Measurements from ENCODE around the gene PIP5K1A.

Gene PIP5K1A

GRCh38 chr1:151286619-151287340, 88.4 kb downstream of the PIP5K1A start:
- ChIA-PET CTCF (interaction anchor here (1.3 to 2.3 kb wide), 2 partner anchors 11 to 14 kb away, joined by 4 to 8 read pairs; no protein-coding TSS in a partner anchor), POLR2A (no interaction called here)
- TF ChIP-seq CTCF (IDR thresholded peaks at IDR 0.05; ENCODE audit: control extremely low read depth, extremely low read depth, low read depth, missing control alignments), result no peak
- no peak for DNase-seq (ENCODE audit: extremely low spot score)

DNA sequence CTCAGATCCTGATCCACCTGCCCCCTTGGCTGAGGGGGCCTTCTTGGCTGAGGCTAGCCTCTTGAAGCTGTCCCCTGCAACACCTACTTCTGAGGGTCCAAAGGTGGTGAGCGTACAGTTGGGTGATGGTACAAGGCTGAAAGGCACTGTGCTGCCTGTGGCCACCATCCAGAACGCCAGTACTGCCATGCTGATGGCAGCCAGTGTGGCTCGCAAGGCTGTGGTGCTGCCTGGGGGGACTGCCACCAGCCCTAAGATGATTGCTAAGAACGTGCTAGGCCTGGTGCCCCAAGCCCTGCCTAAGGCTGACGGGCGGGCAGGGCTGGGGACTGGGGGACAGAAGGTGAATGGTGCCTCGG, 89.0 kb downstream of the PIP5K1A start:
- ChIA-PET POLR2A (no interaction called here), CTCF (interaction anchor here (1.3 to 2.3 kb wide), 2 partner anchors 10 to 14 kb away, joined by 4 to 8 read pairs; no protein-coding TSS in a partner anchor)
- DNase-seq (ENCODE audit: extremely low spot score), result no peak
- TF ChIP-seq CTCF (IDR thresholded peaks at IDR 0.05; ENCODE audit: control extremely low read depth, extremely low read depth, low read depth, missing control alignments), result no peak

- ChIA-PET POLR2A (no interaction called here), CTCF (no interaction called here)
- DNase-seq (ENCODE audit: extremely low spot score), result no peak
- TF ChIP-seq CTCF (IDR thresholded peaks at IDR 0.05; ENCODE audit: control extremely low read depth, extremely low read depth, low read depth, missing control alignments), result no peak
These were observed 89.6 kb downstream of the PIP5K1A start for GRCh38 chr1:151287767-151288500.

DNA sequence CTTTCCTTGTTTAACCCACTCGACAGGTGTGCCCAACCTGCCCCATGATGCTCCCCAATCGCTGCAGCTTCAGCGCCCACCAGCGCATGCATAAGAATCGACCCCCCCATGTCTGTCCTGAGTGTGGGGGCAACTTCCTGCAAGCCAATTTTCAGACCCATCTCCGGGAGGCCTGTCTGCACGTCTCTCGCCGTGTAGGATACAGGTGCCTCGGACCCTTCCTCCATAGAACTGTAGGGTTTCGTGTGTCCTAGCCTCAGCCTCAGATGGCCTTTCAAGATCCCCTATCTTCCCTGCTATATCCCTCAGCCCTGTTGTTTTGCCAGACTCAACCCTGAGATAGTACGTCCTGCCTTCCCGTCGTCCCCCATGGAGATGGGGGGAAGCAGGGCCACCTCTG, 90.2 kb downstream of the PIP5K1A start:
- DNase-seq (ENCODE audit: extremely low spot score), result no peak
- ChIA-PET POLR2A (no interaction called here), CTCF (no interaction called here)
- TF ChIP-seq CTCF (IDR thresholded peaks at IDR 0.05; ENCODE audit: control extremely low read depth, extremely low read depth, low read depth, missing control alignments), result no peak

- TF ChIP-seq CTCF (IDR thresholded peaks at IDR 0.05; ENCODE audit: control extremely low read depth, extremely low read depth, low read depth, missing control alignments), result no peak
- no peak for DNase-seq (ENCODE audit: extremely low spot score)
- ChIA-PET CTCF (interaction anchor here (0.9 kb wide), 1 partner anchor 12 kb away, joined by 4 read pairs; no protein-coding TSS in a partner anchor), POLR2A (no interaction called here)
These were observed 91.0 kb downstream of the PIP5K1A start for GRCh38 chr1:151289080-151289935.

GRCh38 chr1:151289991-151290708, 91.8 kb downstream of the PIP5K1A start:
- ChIA-PET CTCF (interaction anchor here (0.9 kb wide), 1 partner anchor 11 kb away, joined by 4 read pairs; no protein-coding TSS in a partner anchor), POLR2A (no interaction called here)
- no peak for DNase-seq (ENCODE audit: extremely low spot score)
- TF ChIP-seq CTCF (IDR thresholded peaks at IDR 0.05; ENCODE audit: control extremely low read depth, extremely low read depth, low read depth, missing control alignments), result no peak

Measured in GM10248 (cell line).